Lower leg skin (tissue), 4 donors: ENCODE results near the gene PPP1CC. TPM values are rescaled to one million over a fixed set of nuclear protein-coding genes. Genes with fewer than 3 reads are reported as not detected.

ENCODE experiments used
- DNase-seq, 2 donors: peaks; one replicate each; pipeline ENCODE4 v3.0.0-alpha.2; 2019; ENCODE audit warnings: low spot score in 2 of 2
- H3K4me3 ChIP-seq: fragments of 200-600 bp; sonication (generic); 2 replicates; pipeline ENCODE4 v1.5.1; 2017; ENCODE audit warnings: mild to moderate bottlenecking, low read depth; ENCODE audit not compliant: poor library complexity, severe bottlenecking
- POLR2A ChIP-seq, 2 donors: fragments of 450-650 bp; IDR thresholded peaks; one replicate each; pipeline ENCODE4 v1.6.1; 2016 to 2017; ENCODE audit warnings: antibody characterized with exemption in 2 of 2, mild to moderate bottlenecking in 1 of 2, moderate library complexity in 1 of 2
- WGBS, 2 donors: methylation state at CpG; one replicate each; pipeline ENCODE4 v1.1.5; 2018; 5-methylcytosine and 5-hydroxymethylcytosine counted together
- intact Hi-C: fragments of 100-400 bp; cut with DNase I; formaldehyde crosslinking; loops from one replicate; pipeline ENCODE4 v1.15.0; 2023; ENCODE audit warnings: low total_unique reads
- total RNA-seq, 4 donors: library from RNA; depleted of rRNA; stranded (reverse); fragments of >200 nt; gene quantifications; one replicate each; pipeline ENCODE4 v1.1.0, GENCODE V29; 2016
- TF ChIP-seq, protein P1 (sequence below), 3 donors: fragments of 450-650 bp; IDR thresholded peaks; one replicate each; pipeline ENCODE4 v1.5.1; 2016; ENCODE audit warnings: antibody characterized with exemption in 3 of 3, mild to moderate bottlenecking in 3 of 3, moderate library complexity in 2 of 3

PPP1CC gene
- 10 to 100 TPM; 90.1 to 97.4 (median 91.3) TPM for total RNA-seq

DNA sequence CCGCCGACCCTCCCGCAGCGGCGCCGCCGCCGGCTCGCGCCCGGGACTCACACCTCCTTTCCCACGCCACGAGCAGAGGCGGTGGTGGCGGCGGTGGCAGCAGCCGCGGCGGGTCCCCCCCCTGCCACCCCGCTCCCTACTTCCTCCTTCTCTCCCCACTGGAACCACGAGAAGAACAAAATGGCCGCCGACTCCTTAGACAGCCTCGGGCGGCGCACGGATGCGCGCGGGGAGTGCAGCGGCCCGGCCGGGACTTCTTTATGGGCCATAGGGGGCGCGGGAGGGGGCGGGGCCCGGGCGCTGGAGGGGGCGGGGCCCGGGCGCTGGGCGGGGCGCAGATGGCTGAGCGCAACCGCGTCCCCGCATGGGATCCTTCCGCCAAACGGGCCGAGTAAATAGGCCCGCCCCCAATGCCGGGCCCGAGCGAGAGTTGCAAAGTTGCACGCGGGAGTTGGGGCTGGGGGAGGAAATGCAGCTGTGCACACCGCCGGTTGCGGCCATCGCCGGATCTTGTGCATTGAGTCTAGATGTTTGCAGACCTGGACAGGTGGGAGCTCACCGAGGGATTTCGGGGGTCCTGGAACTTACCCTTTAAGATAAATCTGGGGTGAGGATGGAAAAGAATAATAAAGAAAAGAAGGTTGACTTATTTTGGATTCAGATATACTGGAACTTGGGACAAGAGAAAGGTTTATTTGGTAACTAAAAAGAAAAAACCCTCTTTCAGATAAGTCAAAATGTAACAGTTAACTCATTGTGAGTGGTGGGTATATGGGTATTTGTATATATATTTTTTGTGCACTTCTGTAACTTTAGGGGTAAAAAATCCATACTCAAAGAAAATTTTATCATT lies at the start of gene PPP1CC:
PPP1CC (minus strand) TSS at position 174 of the 853 bp plus-strand sequence. CDS start 184 bp downstream, outside the sequence.
- intact Hi-C loops = no loop called here
- TF ChIP-seq POLR2A (IDR thresholded peaks at IDR 0.05) = peak in 1 of 2 donors; percentile 68
- TF ChIP-seq, protein P1, sequence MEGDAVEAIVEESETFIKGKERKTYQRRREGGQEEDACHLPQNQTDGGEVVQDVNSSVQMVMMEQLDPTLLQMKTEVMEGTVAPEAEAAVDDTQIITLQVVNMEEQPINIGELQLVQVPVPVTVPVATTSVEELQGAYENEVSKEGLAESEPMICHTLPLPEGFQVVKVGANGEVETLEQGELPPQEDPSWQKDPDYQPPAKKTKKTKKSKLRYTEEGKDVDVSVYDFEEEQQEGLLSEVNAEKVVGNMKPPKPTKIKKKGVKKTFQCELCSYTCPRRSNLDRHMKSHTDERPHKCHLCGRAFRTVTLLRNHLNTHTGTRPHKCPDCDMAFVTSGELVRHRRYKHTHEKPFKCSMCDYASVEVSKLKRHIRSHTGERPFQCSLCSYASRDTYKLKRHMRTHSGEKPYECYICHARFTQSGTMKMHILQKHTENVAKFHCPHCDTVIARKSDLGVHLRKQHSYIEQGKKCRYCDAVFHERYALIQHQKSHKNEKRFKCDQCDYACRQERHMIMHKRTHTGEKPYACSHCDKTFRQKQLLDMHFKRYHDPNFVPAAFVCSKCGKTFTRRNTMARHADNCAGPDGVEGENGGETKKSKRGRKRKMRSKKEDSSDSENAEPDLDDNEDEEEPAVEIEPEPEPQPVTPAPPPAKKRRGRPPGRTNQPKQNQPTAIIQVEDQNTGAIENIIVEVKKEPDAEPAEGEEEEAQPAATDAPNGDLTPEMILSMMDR (IDR thresholded peaks at IDR 0.05) = no peak
- peak within 1 kb of the TSS; percentile 90 for H3K4me3 ChIP-seq
- 0 to 2% methylated on average over 39 to 58 of the region's 63 CpGs for WGBS, 2 donors
- DNase-seq = peak; percentile 93 to 98

DNA sequence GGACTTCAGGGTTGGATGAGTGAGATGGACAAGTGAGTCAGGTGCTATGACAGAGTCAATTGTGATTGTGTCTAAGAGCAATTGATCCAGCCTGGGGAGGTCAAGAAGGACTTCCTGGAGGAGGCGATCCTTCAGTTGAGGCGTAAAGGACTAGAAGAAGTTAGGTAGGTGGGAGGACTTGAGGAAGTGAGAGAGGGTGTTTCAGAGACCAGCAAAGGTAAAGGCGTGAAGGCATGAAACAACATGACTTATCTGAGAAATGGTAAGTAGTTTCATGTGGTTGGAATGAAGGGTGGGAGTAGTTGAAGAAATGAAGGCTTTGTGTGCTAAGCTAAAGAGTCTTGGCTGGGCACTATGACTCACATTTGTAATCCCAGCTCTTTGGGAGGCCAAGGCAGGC lies 48.9 kb upstream of the PPP1CC start:
- WGBS, 2 donors = 92% methylated on average over 3 of the region's 3 CpGs
- no peak for DNase-seq
- intact Hi-C loops = no loop called here
- TF ChIP-seq, protein P1 (IDR thresholded peaks at IDR 0.05) = no peak
- no peak for TF ChIP-seq POLR2A (IDR thresholded peaks at IDR 0.05)
- H3K4me3 ChIP-seq = no peak overlapping the region

DNA sequence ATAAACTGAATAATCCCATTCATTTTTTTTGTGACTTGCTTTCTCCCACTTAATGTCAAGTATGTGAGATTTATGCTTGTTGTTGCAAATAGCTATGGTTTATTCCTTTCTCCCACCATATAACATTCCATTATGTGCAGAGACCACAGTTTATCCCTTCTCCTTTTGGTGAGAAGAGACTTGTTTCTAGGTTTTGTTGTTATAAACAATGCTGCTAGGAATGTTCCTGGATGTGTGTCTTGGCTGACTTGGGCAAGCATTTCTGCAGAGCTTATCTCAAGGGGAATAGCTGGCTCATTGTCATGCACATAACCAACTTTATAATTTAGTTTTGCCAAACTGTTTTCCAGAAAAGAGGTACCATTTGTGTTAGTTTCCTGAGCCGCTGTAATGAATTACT lies 47.6 kb upstream of the PPP1CC start:
- 58 to 61% methylated on average over 1 of the region's 1 CpG for WGBS, 2 donors
- no peak overlapping the region for H3K4me3 ChIP-seq
- TF ChIP-seq POLR2A (IDR thresholded peaks at IDR 0.05) = no peak
- TF ChIP-seq, protein P1 (IDR thresholded peaks at IDR 0.05) = no peak
- intact Hi-C loops = no loop called here
- no peak for DNase-seq

DNA sequence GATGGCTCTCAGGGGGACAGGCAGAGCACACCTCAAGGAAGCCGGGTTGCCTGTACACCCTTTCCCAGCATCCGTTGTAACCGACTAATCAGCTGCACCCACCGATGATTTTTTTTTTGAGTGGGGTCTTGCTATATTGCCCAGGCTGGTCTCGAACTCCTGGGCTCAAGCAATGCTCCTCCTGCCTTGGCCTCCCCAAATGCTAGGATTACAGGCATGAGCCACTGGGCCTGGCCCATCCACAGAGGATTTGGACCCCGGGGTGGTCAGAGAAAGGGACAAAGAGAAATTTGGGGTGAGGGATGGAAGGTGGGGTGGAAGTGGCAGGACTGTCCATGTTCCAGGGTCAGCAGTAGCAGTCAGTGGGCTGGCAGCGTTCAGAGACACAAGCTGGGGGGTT lies 43.3 kb upstream of the PPP1CC start:
- H3K4me3 ChIP-seq = no peak overlapping the region
- intact Hi-C loops = no loop called here
- 91 to 92% methylated on average over 7 of the region's 7 CpGs for WGBS, 2 donors
- TF ChIP-seq, protein P1 (IDR thresholded peaks at IDR 0.05) = no peak
- no peak for TF ChIP-seq POLR2A (IDR thresholded peaks at IDR 0.05)
- no peak for DNase-seq

DNA sequence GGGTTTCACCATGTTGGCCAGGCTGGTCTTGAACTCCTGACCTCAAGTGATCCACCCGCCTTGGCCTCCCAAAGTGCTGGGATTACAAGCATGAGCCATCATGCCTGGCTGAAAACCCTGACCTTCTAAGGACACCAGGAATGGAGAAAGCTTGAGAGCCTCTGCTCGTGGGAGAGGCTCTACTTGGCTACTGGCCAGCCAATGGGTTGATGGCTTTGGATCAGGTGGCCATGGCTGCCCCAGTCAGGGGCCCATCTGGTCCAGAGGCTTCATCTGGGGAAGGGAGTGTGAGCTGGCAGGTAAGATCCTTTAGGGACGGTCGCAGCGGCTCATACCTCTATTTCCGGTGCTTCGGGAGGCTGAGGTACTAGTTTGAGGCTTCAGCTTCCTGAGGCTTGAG lies 42.5 kb upstream of the PPP1CC start:
- intact Hi-C loops = no loop called here
- WGBS, 2 donors = 86 to 96% methylated on average over 6 to 7 of the region's 7 CpGs
- no peak for DNase-seq
- TF ChIP-seq, protein P1 (IDR thresholded peaks at IDR 0.05) = no peak
- no peak overlapping the region for H3K4me3 ChIP-seq
